ENCODE measurements around the gene NTNG1. TPM values are rescaled to one million over a fixed set of nuclear protein-coding genes. Genes with fewer than 3 reads are reported as not detected.

NTNG1 gene
- total RNA-seq, 1 experiment from 2014 or later: 1.5 TPM

GRCh38 chr1:107344836-107345235 lies 204.0 kb downstream of the NTNG1 start:
- Histone ChIP-seq H4K5ac (ENCODE audit: insufficient read length, low read depth, low read length) (no peak overlapping the region), H3K79me1 (ENCODE audit: insufficient read depth, low read depth, low read length, poor library complexity, severe bottlenecking) (no peaks in the 10 kb centered on the region), H4K91ac (ENCODE audit: insufficient read length, low read depth, low read length) (no peak overlapping the region), H2BK15ac (ENCODE audit: low read depth, low read length) (no peak overlapping the region), H3K27ac (ENCODE audit: insufficient read length, low read depth, low read length) (no peak overlapping the region), H3K23me2 (ENCODE audit: insufficient read length, low read depth, low read length, poor library complexity, severe bottlenecking) (no peaks in the 10 kb centered on the region), H3K4me2 (ENCODE audit: insufficient read depth, insufficient read length, low read length) (no peak overlapping the region), H2BK5ac (ENCODE audit: insufficient read length, low read length) (no peak overlapping the region), H3K9ac (ENCODE audit: extremely low read depth, insufficient read length, low read length) (no peak overlapping the region), H3K4me1 (ENCODE audit: insufficient read depth, low read length) (no peaks in the 10 kb centered on the region), H3K4ac (ENCODE audit: low read depth, low read length) (no peak overlapping the region), H2BK12ac (ENCODE audit: insufficient read length, low read depth, low read length) (no peak overlapping the region), H2AFZ (ENCODE audit: low read length) (no peak overlapping the region), H3K23ac (ENCODE audit: insufficient read length, low read depth, low read length) (no peak overlapping the region), H4K20me1 (ENCODE audit: control insufficient read depth, insufficient read depth, insufficient read length) (no peaks in the 10 kb centered on the region), H3T11ph (ENCODE audit: low read length) (no peak overlapping the region), H3K9me3 (ENCODE audit: control insufficient read depth, low read depth, low read length) (no peaks in the 10 kb centered on the region), H2BK20ac (ENCODE audit: low read depth, low read length, poor library complexity, severe bottlenecking) (no peak overlapping the region), H3K79me2 (ENCODE audit: insufficient read depth, low read length) (no peaks in the 10 kb centered on the region), H2BK120ac (ENCODE audit: low read depth, low read length, poor library complexity, severe bottlenecking) (no peak overlapping the region), H3K27me3 (ENCODE audit: insufficient read depth, low read length) (no peaks in the 10 kb centered on the region), H3K14ac (ENCODE audit: insufficient read depth, low read length) (no peak overlapping the region), H2AK5ac (ENCODE audit: insufficient read length, low read length) (no peak overlapping the region), H3K18ac (ENCODE audit: insufficient read length, low read depth, low read length) (no peak overlapping the region), H4K8ac (replicated peaks; ENCODE audit: insufficient read length, low read depth, low read length) (no peak overlapping the region), H3K56ac (ENCODE audit: insufficient read length, low read depth, low read length) (no peak overlapping the region)
- Mint-ChIP-seq H3K36me3 (ENCODE audit: insufficient read depth in 1 of 3, low read depth in 3 of 3) (peaks cover 0 to 2% (median 0%) of the 10 kb centered on the region in 3 experiments; a peak in 1 of 7 replicates), H3K27ac (no peak overlapping the region), H3K4me1 (peaks cover 23 to 27% of the 10 kb centered on the region in 2 experiments), H3K9me3 (no peaks in the 10 kb centered on the region), H3K4me3 (no peak overlapping the region), H3K27me3 (ENCODE audit: low read depth) (peaks cover 1% of the 10 kb centered on the region; the same call in 1 of the 2 replicates)
- DNase-seq: no peak
- WGBS (ENCODE audit: extremely low coverage, insufficient read length, low lambda C conversion rate): no CpG with 5 or more reads among the region's 3 CpGs
- TF ChIP-seq CTCF (conservative IDR thresholded peaks at IDR 0.05): no peak
